Lower leg skin (tissue), 3 donors: ENCODE measurements around the gene MTUS2.

Source experiments
- CTCF ChIP-seq, 3 donors: fragments of 450-650 bp; IDR thresholded peaks; one replicate each; pipeline ENCODE4 v1.5.1; 2016; ENCODE audit warnings: antibody characterized with exemption in 3 of 3, mild to moderate bottlenecking in 3 of 3, moderate library complexity in 2 of 3
- POLR2A ChIP-seq, 2 donors: fragments of 450-650 bp; IDR thresholded peaks; one replicate each; pipeline ENCODE4 v1.6.1; 2016 to 2017; ENCODE audit warnings: antibody characterized with exemption in 2 of 2, mild to moderate bottlenecking in 1 of 2, moderate library complexity in 1 of 2

DNA sequence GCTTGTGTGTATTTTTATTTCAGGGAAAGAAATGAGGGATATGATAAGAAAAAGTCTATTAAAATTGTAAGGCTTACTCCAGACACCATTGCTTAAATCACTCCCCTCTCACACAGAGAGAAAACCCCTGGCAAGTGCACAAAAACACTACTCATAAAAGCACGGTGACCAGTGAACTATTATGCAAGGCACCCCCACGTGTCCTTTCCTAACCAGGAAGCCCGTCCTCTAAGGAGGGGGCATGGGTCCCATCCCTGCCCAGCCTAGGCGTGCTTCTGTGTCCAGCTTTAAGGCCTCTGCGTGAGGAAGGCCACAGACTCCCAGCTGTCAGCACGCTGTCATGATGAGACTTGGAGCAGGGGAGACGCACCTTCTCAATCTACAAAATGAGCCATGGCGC lies 691.8 kb downstream of the MTUS2 start:
- no peak for TF ChIP-seq CTCF (IDR thresholded peaks at IDR 0.05)
- no peak for TF ChIP-seq POLR2A (IDR thresholded peaks at IDR 0.05)
